ENCODE results near the gene MKS1.

MKS1 gene

GRCh38 chr17:58210922-58211321 is 8.1 kb downstream of the MKS1 start:
- Histone ChIP-seq H3K36me3 (ENCODE audit: insufficient read depth) (no peaks in the 10 kb centered on the region), H3K4me3 (IDR thresholded peaks at IDR 0.05; ENCODE audit: insufficient read depth, low read depth, low read length) (no peak overlapping the region), H3K4me1 (ENCODE audit: low read depth, poor library complexity, severe bottlenecking) (no peaks in the 10 kb centered on the region), H3K79me2 (ENCODE audit: insufficient read depth, low read depth) (no peaks in the 10 kb centered on the region), H3K9ac (no peak overlapping the region), H2AFZ (ENCODE audit: low read depth) (no peak overlapping the region), H3K27ac (no peak overlapping the region), H3K4me2 (no peak overlapping the region), H3K27me3 (ENCODE audit: insufficient read depth, low read depth) (no peaks in the 10 kb centered on the region), H4K20me1 (ENCODE audit: insufficient read depth) (no peaks in the 10 kb centered on the region)
- TF ChIP-seq, protein P1, sequence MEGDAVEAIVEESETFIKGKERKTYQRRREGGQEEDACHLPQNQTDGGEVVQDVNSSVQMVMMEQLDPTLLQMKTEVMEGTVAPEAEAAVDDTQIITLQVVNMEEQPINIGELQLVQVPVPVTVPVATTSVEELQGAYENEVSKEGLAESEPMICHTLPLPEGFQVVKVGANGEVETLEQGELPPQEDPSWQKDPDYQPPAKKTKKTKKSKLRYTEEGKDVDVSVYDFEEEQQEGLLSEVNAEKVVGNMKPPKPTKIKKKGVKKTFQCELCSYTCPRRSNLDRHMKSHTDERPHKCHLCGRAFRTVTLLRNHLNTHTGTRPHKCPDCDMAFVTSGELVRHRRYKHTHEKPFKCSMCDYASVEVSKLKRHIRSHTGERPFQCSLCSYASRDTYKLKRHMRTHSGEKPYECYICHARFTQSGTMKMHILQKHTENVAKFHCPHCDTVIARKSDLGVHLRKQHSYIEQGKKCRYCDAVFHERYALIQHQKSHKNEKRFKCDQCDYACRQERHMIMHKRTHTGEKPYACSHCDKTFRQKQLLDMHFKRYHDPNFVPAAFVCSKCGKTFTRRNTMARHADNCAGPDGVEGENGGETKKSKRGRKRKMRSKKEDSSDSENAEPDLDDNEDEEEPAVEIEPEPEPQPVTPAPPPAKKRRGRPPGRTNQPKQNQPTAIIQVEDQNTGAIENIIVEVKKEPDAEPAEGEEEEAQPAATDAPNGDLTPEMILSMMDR (conservative IDR thresholded peaks at IDR 0.05; ENCODE audit: low read depth, low read length), result peak; percentile 49

- TF ChIP-seq, protein P1 (conservative IDR thresholded peaks at IDR 0.05; ENCODE audit: low read depth, low read length), result no peak
Observed at GRCh38 chr17:58208344-58208743, 10.7 kb downstream of the MKS1 start.

DNA sequence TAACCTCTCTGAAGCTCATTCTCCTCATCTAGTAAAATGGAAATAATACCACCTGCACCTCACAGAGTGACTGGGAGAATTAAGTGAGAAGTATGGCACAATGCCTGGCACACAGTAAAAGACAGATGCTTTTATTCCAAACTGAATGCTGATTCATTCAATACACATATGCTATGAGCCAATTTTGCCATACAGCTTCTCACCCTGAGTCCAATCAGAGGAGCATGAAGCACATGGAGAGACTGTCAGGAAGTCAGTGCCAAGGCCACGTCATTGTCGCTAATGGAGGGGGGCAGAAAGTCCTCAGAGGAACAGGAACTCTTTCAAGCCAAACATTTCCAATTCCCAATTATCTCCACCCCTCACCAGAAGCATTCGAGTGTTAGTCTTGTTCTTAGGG is 11.6 kb downstream of the MKS1 start:
- TF ChIP-seq, protein P1 (conservative IDR thresholded peaks at IDR 0.05; ENCODE audit: low read depth, low read length), result no peak
- H2AFZ ChIP-seq (ENCODE audit: low read depth), result no peak overlapping the region
- no peak overlapping the region for H3K27ac ChIP-seq
- H3K79me2 ChIP-seq (ENCODE audit: insufficient read depth, low read depth), result no peaks in the 10 kb centered on the region
- H4K20me1 ChIP-seq (ENCODE audit: insufficient read depth), result no peaks in the 10 kb centered on the region
- no peaks in the 10 kb centered on the region for H3K36me3 ChIP-seq (ENCODE audit: insufficient read depth)
- H3K4me1 ChIP-seq (ENCODE audit: low read depth, poor library complexity, severe bottlenecking), result no peaks in the 10 kb centered on the region
- H3K9ac ChIP-seq, result no peak overlapping the region
- H3K4me2 ChIP-seq, result no peak overlapping the region
- H3K27me3 ChIP-seq (ENCODE audit: insufficient read depth, low read depth), result no peaks in the 10 kb centered on the region
- H3K4me3 ChIP-seq (IDR thresholded peaks at IDR 0.05; ENCODE audit: insufficient read depth, low read depth, low read length), result no peak overlapping the region

More at GRCh38 chr17:58208344-58208743, 10.7 kb downstream of the MKS1 start:
- Histone ChIP-seq H4K20me1 (ENCODE audit: insufficient read depth) (no peaks in the 10 kb centered on the region), H3K4me2 (no peak overlapping the region), H3K36me3 (ENCODE audit: insufficient read depth) (no peaks in the 10 kb centered on the region), H3K27ac (no peak overlapping the region), H3K4me1 (ENCODE audit: low read depth, poor library complexity, severe bottlenecking) (no peaks in the 10 kb centered on the region), H3K4me3 (IDR thresholded peaks at IDR 0.05; ENCODE audit: insufficient read depth, low read depth, low read length) (no peak overlapping the region), H2AFZ (ENCODE audit: low read depth) (no peak overlapping the region), H3K27me3 (ENCODE audit: insufficient read depth, low read depth) (no peaks in the 10 kb centered on the region), H3K79me2 (ENCODE audit: insufficient read depth, low read depth) (no peaks in the 10 kb centered on the region), H3K9ac (no peak overlapping the region)

DNA sequence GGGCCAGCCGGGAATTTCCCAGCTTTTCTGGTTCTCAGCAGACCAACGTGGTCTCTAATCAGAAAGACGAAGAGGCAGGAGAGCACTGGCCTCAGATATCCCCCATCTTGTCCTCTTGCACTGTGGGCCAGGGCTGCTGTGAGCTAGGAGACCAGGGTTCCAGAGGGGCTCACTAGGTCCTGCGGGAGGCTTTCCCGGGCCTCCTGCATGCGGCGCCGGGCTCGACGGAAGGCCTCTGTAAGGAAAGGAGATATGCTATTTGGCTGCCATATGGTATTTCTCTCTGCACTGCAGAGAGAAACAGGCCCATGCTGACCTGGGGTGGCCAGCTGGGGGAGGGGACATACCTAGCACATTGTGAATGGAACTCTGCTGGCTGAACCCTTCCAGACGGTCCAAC is 13.1 kb downstream of the MKS1 start:
- Histone ChIP-seq H3K4me1 (ENCODE audit: low read depth, poor library complexity, severe bottlenecking) (no peaks in the 10 kb centered on the region), H3K4me2 (no peak overlapping the region), H4K20me1 (ENCODE audit: insufficient read depth) (no peaks in the 10 kb centered on the region), H3K79me2 (ENCODE audit: insufficient read depth, low read depth) (no peaks in the 10 kb centered on the region), H3K27me3 (ENCODE audit: insufficient read depth, low read depth) (no peaks in the 10 kb centered on the region), H3K4me3 (IDR thresholded peaks at IDR 0.05; ENCODE audit: insufficient read depth, low read depth, low read length) (no peak overlapping the region), H3K27ac (no peak overlapping the region), H2AFZ (ENCODE audit: low read depth) (no peak overlapping the region), H3K36me3 (ENCODE audit: insufficient read depth) (no peaks in the 10 kb centered on the region), H3K9ac (no peak overlapping the region)
- TF ChIP-seq, protein P1 (conservative IDR thresholded peaks at IDR 0.05; ENCODE audit: low read depth, low read length), result no peak

Measured in KMS-11 (cell line).